Subcutaneous adipose tissue (tissue), 4 donors: ENCODE results near the gene PATZ1. TPM values are rescaled to one million over a fixed set of nuclear protein-coding genes. Genes with fewer than 3 reads are reported as not detected.

Source experiments
- total RNA-seq, 4 donors: library from RNA; depleted of rRNA; stranded (reverse); fragments of >200 nt; gene quantifications; one replicate each; pipeline ENCODE4 v1.1.0, GENCODE V29; 2016
- TF ChIP-seq, protein P1 (sequence below): fragments of 450-650 bp; IDR thresholded peaks from one replicate; pipeline ENCODE4 v1.5.1; 2016; ENCODE audit warnings: low read depth, mild to moderate bottlenecking, control low read depth, antibody characterized with exemption, moderate library complexity

The PATZ1 gene
- total RNA-seq, 4 donors from 2014 or later: 10.0 to 17.9 (median 14.1) TPM

DNA sequence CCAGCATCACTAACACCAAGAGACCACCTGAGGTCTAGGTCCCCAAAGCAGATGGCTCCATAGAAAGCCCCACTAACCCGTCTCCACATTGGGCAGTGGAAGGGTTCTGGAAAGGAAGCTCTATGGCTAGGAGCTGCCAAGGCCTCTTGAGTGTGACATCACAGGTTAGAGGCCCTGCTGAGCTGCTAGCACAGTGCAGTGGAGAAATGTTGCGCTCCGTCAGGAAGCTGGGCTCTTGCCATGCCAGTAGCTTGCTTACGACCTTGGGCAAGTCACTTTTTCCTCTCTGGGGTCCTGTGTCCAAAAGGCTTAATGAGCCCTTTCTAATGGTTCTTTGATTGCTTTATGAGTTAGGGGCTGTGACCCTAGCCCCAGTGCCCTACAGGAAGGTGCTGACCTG, 64.4 kb downstream of the PATZ1 start:
- TF ChIP-seq, protein P1, sequence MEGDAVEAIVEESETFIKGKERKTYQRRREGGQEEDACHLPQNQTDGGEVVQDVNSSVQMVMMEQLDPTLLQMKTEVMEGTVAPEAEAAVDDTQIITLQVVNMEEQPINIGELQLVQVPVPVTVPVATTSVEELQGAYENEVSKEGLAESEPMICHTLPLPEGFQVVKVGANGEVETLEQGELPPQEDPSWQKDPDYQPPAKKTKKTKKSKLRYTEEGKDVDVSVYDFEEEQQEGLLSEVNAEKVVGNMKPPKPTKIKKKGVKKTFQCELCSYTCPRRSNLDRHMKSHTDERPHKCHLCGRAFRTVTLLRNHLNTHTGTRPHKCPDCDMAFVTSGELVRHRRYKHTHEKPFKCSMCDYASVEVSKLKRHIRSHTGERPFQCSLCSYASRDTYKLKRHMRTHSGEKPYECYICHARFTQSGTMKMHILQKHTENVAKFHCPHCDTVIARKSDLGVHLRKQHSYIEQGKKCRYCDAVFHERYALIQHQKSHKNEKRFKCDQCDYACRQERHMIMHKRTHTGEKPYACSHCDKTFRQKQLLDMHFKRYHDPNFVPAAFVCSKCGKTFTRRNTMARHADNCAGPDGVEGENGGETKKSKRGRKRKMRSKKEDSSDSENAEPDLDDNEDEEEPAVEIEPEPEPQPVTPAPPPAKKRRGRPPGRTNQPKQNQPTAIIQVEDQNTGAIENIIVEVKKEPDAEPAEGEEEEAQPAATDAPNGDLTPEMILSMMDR: no peak

DNA sequence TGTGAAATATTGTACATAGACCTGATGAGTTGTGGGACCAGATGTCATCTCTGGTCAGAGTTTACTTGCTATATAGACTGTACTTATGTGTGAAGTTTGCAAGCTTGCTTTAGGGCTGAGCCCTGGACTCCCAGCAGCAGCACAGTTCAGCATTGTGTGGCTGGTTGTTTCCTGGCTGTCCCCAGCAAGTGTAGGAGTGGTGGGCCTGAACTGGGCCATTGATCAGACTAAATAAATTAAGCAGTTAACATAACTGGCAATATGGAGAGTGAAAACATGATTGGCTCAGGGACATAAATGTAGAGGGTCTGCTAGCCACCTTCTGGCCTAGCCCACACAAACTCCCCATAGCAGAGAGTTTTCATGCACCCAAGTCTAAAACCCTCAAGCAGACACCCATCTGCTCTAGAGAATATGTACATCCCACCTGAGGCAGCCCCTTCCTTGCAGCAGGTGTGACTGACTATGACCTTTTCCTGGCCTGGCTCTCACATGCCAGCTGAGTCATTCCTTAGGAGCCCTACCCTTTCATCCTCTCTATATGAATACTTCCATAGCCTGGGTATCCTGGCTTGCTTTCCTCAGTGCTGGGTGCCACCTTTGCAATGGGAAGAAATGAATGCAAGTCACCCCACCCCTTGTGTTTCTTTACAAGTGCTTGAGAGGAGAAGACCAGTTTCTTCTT, 66.2 kb downstream of the PATZ1 start:
- TF ChIP-seq, protein P1: no peak

DNA sequence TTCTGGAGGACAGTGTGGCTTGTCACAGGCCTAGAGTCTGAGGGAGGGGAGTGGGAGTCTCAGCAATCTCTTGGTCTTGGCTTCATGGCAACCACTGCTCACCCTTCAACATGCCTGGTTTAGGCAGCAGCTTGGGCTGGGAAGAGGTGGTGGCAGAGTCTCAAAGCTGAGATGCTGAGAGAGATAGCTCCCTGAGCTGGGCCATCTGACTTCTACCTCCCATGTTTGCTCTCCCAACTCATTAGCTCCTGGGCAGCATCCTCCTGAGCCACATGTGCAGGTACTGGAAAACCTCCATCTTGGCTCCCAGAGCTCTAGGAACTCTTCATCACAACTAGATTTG, 66.8 kb downstream of the PATZ1 start:
- TF ChIP-seq, protein P1: no peak

DNA sequence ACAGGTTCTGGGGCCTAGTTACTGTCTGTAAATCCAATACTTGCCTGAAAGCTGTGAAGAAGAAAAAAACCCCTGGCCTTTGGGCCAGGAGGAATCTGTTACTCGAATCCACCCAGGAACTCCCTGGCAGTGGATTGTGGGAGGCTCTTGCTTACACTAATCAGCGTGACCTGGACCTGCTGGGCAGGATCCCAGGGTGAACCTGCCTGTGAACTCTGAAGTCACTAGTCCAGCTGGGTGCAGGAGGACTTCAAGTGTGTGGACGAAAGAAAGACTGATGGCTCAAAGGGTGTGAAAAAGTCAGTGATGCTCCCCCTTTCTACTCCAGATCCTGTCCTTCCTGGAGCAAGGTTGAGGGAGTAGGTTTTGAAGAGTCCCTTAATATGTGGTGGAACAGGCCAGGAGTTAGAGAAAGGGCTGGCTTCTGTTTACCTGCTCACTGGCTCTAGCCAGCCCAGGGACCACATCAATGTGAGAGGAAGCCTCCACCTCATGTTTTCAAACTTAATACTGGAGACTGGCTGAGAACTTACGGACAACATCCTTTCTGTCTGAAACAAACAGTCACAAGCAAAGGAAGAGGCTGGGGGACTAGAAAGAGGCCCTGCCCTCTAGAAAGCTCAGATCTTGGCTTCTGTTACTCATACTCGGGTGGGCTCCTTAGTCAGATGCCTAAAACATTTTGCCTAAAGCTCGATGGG, 67.4 kb downstream of the PATZ1 start:
- TF ChIP-seq, protein P1: no peak

DNA sequence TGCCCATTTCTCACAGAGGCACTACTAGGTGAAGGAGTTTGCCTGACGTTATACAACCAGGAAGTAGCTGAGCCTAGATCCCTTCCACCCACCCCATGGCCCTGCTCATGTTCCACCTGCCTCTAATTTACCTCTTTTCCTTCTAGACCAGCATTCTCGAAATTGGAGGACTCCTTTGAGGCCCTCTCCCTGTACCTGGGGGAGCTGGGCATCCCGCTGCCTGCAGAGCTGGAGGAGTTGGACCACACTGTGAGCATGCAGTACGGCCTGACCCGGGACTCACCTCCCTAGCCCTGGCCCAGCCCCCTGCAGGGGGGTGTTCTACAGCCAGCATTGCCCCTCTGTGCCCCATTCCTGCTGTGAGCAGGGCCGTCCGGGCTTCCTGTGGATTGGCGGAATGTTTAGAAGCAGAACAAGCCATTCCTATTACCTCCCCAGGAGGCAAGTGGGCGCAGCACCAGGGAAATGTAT, 68.0 kb downstream of the PATZ1 start:
- TF ChIP-seq, protein P1: no peak

DNA sequence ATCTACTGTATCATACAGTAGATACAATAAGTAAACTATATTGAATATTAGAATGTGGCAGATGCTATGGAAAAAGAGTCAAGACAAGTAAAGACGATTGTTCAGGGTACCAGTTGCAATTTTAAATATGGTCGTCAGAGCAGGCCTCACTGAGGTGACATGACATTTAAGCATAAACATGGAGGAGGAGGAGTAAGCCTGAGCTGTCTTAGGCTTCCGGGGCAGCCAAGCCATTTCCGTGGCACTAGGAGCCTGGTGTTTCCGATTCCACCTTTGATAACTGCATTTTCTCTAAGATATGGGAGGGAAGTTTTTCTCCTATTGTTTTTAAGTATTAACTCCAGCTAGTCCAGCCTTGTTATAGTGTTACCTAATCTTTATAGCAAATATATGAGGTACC, 68.4 kb downstream of the PATZ1 start:
- TF ChIP-seq, protein P1: no peak

DNA sequence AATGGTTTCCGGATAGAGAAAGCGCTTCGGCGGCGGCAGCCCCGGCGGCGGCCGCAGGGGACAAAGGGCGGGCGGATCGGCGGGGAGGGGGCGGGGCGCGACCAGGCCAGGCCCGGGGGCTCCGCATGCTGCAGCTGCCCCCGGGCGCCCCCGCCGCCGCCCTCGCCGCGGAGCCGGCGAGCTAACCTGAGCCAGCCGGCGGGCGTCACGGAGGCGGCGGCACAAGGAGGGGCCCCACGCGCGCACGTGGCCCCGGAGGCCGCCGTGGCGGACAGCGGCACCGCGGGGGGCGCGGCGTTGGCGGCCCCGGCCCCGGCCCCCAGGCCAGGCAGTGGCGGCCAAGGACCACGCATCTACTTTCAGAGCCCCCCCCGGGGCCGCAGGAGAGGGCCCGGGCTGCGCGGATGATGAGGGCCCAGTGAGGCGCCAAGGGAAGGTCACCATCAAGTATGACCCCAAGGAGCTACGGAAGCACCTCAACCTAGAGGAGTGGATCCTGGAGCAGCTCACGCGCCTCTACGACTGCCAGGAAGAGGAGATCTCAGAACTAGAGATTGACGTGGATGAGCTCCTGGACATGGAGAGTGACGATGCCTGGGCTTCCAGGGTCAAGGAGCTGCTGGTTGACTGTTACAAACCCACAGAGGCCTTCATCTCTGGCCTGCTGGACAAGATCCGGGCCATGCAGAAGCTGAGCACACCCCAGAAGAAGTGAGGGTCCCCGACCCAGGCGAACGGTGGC, 69.5 kb downstream of the PATZ1 start:
- TF ChIP-seq, protein P1: no peak
